HG02981 (cell line): ENCODE results near the gene ATXN7L1.

Experiments used
- ATAC-seq: cut with Tn5 transposase; IDR thresholded peaks from one replicate; pipeline ENCODE4 v1.9.1; 2021; ENCODE audit warnings: mild to moderate bottlenecking, moderate library complexity; ENCODE audit not compliant: unreplicated experiment

ATXN7L1 gene

DNA sequence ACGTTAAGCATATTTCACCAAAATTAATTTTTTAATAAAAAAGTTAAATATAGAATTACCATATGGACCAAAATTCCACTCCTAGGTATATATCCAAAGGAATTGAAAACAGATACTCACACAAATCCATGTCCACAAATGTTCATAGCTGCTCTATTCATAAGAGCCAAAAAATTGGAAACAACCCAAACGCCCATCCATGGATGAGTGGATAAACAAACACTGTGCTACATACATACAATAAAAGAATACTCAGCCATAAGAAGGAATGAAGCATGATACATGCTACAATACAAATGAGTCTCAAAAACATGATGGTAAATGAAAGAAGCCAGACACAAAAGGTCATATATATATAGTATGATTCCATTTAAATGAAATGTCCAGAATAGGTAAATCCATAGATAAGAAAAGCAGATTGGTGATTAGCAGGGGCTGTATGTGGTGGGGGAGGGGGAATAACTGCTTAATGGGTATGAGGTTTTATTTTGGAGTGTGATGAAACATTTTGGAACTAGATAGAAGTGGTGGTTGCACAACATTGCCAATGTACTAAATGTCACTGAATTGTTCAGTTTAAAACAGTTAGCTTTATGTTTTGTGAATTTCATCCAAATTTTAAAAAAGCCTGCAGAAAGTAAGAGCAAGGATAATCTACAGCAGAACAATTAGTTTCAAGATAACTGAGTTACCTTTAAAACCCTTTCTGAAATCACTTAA is 193.9 kb downstream of the ATXN7L1 start:
- ATAC-seq: no peak

DNA sequence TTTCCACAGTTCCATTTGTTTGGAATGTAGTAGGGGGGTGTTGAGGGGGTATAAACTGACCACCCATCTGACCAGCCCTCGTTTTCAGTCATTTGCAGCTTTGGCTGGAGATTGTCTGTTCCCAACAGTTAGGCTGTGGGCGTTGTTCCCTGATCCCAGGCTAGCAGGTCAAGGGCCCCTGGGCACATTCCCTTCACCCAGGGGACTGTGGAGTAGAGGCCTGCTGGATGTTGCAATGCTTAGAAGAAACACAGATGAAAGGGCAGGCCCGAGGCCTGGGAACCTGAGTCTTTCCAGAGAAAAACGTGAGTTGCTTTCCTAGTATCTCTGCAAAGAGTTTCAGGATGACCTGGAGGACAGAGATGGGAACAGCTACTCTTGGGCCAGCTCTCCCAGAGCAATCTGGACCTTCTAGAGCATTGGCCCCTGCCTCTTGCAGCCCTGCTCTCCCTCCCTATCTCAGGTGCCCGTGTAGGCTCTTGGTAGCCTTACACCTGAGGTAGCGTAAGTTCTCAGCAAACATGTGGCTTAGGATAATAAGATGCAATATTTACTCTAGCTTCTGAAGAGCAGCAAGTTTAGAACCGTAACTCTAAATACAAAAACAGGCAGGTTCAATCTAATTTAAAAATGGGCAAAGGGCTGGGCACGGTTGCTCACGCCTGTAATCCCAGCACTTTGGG is 195.8 kb downstream of the ATXN7L1 start:
- no peak for ATAC-seq

DNA sequence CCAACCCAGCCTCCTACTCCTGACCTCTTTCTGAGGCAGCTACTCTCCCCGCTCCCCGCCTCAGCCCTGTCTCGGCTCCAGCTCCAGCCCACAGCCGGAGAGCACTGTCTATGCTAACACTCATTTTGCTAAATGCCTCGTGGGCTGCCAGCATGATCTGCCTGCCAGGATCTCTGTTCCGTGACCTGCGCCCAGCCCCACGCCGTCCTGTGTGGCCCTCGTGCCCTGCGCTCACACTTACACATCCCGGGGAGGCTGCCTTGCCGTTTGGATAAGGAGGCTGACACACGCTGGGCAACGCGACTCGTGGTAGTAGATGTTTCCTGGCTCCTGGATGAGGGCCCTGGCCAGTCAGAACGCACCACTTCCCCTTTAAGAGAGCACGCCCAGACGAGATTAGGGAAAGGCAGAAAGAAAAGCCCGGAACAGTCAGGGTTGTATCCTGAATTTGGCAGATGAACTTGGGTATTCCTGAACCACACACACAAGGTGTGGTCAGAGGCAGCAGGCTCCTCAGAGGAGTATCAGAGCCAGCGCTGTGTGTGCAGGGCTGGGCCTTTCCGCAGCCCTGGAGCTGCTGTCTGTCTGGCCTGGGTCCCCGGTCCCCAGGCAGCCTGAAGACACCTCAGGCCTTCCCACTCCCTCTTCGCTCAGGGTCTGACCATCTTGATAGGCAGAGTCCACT is 197.4 kb downstream of the ATXN7L1 start:
- no peak for ATAC-seq

DNA sequence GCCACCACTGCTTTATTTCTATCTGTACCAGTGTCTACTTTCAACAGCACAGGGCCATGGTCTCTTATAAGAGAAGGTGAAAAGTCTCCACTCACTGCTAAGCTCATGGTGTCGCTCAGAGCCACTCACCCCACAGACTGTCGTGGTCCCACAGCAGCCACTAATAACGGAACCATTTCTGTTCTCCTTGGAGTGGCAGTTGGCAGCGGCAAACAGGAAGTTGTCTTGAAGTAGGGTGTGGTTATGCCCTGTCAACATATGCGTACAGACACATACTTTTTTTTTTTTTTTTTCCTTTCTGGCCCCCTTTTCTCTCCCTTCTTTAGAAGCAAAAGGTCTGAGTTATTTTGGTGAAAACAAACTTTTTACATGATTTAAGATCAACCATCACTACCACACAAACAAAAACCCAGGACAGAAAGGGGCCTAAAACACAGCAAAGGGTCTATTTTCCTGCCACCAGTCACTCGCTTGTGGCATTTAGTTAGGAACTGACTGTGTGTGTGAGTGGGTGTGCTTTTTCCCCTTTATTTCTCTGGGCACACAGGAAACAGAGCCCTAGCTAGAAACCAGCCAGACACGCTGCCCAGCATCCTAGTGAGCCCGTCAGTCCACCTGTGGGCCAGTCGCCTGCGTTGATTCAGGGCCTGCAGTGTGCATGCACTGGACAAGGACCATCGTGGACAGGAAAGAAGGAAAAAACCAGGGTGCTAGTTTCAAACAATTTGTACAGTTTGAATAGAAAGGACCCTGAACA is 198.4 kb downstream of the ATXN7L1 start:
- peak; percentile 67 for ATAC-seq

DNA sequence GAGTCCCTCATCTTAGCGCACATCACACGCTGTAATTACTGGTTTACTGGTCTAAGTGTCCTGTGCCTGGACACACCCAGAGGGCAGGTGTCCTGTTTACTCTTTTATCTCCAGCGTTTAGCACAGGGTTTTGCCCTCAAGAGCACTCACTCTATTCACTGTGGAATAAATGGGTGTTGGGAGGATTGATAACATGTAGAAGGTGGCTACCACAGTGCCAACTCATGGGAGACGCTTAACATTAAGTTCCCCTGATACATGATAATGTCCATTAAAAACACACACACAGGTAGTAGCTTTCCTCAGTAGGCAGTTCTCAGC is 199.0 kb downstream of the ATXN7L1 start:
- no peak for ATAC-seq

DNA sequence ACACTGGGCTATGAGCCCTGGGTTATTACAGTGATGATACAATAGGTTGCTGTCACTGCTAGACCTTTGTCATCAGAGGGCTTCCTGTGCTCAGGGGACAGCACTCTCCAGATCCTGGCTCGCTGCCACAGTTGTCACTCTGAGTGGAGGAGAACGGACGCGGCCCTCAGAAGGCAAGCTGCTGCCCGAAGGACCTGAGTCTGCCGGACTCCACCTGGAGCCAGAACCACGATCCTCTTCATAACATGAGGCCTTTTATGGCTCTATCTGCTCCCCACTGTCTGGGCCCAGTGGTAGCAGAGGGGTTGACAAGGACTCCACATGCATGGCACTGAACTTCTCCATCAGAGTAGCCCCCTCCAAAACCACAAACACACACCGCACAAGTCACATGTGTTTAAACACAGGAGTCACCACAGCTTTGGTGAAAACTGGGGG is 200.4 kb downstream of the ATXN7L1 start:
- ATAC-seq: no peak

DNA sequence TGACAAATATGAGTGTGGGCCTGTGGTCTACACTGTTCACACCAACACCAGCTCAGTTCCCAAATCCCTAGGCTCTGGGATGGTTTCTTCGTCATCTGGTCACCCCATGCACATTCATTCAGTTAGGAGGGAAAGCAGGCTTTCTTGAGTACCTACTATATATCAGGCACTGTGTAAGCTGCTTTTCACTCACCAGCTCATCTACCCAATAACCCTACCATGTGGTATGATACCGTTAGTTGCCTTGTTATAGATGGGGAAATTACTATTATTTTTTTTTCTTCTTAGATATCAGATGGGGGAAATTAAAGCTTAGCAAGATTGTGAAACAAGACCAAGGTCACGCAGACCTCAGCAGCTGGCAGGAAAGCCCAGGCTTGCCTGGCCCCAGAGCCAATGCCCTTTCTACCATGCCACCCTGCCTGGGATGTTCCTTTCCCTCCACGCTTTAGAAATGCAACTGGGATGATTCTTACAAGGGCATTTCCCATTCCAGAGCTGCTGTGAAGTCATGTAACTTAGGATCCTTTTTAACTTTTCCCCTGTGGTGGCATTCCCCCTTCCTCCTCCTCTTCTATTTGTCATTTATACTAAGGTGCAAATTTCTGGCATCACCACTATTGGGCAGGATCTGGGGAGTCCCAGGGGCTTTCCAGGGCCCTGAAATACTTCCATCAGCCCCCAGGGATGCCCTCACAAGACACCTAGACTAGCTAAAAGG is 202.0 kb downstream of the ATXN7L1 start:
- ATAC-seq: no peak

DNA sequence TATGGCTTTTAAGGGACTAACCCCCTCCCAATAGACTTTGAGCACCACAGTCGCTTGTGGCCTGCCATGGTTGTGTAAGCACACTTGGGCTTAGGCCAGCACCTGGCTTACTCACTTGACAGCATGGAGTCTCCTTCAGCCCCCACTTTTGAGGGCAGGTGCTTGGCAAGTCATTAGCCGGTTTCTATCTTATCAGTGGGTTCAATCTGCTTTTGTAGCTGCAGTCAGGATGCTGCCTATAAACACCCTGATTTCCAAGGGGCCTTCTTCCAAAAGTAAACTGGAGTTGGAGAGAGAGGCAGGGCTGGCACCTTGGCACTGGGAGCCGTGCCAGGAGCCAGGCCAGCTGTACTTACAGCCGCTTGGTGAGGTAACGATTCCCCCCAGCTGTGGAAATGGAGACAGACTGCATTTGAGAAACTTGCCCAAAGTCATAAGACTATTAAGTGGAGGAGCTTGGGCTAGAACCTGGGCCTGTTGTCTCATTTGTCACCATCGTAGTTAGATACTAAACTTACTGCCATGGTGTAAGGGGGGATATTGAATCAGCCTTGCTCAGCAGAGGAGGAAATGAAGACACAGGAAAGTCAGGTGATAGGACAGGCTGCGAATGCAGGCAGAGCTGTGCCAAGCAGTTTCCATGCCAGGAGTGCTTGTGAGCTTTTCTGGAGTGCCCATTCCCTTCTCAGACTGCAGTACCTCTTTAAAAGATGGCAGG is 202.9 kb downstream of the ATXN7L1 start:
- ATAC-seq: no peak

DNA sequence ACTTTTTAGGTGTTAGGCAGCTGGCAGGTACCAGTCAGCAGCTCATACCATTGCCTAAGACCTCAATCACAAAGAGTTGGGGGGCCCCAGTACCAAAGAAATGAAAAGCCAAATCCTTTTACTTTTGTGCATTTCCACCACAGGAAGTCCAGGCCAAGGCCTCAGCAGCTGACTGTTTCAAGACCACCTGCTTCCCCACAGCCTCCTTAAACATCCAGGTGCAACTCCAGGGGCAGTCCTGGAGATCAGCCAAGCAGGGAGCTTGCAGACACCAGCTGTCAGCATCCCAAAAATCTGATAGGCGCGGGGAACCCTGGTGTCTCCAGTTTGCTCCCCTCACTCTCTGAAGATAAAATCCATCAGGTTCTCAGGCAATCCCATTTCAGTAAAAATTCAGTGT is 203.6 kb downstream of the ATXN7L1 start:
- ATAC-seq: no peak

DNA sequence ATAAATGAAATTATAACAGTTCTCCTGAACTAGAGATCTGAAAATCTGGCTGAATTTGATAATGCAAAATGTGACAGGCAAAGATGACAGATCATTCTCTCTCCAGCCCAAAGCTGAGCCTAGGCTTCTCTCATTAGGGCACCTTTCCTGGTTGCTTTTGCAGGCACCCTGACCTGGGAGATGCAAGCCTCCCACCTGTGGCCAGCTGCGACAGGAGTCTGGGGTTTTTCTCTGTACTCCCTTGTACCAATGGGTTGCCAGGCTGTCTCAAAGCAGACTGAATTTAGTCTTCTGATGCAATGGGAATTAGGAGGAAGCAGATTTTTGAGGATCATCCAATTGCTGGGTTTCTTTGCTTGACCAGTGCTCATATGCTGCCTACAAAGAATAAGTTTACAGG is 210.1 kb downstream of the ATXN7L1 start:
- ATAC-seq: no peak

DNA sequence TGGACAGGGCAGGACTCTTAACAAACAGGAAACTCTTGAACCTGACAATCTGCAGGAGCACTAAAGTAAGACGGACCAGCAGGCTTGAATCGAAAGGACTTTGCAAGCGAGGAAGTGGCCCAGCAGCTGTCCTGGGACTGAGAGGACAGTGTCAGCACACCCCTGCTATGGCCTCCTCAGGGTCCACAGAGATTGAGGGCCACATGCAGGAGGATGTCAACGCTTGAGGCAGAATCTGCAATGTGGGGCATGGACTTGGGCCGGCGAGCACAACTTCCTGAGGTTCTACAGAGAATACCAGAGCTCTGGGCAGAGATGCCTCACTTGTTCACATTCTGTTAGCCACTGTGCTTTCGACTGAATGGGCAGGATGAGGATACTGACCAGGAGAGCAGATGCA is 210.7 kb downstream of the ATXN7L1 start:
- no peak for ATAC-seq

DNA sequence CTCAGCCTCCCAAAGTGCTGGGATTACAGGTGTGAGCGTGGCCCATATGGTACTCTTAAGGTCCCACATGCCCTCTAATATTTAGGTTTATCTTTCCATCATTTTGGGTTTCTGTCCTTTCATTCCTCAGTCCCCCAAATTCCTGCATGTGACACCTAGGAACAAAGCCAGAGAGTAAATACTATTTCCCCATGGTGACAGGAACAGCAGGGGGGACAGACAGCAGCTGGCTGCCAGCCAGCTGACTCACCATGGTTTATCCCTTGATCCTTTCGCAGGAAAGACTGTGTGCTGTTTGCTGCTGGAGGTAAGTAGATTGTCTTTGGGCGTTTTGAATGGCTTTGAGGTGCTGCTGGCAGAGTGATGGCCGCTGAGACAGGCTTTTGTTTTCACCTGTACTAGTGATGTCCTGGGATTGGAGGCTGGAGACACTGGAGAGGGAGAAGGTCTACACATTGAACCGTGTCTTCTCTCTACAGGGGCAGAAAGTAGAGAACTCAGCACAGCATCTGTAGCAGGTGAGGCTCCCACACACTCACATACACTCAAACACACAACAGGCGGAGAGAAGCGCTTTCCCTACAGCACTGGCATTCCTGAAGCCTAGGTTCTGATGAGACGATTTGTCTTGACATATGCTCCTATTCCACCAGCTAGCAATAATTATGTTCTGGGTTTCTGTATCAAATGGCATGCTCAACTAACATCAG is 211.4 kb downstream of the ATXN7L1 start:
- ATAC-seq: no peak

DNA sequence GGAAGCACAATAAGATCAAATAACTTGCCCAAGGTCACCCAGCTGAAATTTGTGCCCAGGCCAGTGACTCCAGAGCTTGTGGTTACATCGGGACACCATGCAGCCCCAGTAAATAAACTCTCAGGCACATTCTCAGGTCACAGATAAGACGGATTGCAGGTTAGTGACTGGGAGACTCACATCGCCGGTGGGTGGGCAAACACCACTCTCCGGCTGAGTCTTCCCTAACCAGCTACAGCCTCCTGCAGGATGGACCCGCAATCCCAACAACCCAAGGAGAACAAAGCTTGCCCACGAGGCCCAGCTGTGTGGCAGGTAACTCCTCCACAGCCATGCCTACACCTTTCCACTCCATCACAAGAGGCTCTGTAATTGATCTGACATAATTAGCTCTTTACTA is 213.4 kb downstream of the ATXN7L1 start:
- no peak for ATAC-seq

DNA sequence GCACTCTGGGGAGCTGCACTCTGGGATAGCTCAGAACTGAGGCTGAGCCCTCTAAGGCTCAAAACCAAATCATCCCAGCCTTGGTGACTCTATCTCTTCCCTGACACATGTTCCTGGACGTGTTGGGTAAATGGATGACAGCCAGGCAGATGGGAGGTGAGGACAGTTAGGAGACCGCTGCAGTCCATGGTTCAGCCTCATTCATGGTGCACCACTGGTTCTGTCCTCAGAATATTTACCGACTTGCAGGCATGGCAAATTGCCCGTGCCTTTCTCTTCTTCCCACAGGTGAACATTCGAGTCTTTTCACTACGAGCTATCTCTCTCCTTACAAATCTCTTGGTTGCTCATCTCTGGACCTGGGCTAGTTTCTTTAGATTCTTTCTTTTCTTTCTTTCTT is 214.8 kb downstream of the ATXN7L1 start:
- no peak for ATAC-seq

DNA sequence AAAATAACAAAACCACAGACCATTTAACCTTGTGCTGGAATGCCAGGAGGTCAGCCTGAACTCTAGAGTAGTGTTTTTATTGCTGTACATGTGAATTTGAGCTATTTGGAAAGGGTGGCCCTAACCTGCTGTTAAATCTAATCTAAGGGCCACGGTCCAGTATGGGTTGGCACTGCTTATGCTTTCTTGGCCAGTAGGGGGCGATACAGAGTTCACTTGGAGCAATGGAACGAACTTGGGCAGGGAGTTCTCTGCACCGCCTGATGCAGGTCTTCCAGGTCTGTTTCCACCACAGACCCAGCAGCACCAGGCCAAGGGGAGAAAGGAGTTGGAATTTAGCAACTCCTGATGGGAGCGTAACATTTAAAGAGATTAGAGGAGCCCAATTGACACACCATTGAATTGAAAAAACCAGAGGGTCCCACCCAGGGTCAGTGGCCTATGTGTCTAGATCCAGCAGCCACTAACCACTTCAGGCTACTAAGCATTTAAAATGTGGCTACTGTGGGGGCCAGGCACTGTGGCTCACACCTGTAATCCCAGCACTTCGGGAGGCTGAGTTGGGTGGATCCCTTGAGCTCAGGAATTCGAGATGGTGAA is 219.4 kb downstream of the ATXN7L1 start:
- no peak for ATAC-seq

DNA sequence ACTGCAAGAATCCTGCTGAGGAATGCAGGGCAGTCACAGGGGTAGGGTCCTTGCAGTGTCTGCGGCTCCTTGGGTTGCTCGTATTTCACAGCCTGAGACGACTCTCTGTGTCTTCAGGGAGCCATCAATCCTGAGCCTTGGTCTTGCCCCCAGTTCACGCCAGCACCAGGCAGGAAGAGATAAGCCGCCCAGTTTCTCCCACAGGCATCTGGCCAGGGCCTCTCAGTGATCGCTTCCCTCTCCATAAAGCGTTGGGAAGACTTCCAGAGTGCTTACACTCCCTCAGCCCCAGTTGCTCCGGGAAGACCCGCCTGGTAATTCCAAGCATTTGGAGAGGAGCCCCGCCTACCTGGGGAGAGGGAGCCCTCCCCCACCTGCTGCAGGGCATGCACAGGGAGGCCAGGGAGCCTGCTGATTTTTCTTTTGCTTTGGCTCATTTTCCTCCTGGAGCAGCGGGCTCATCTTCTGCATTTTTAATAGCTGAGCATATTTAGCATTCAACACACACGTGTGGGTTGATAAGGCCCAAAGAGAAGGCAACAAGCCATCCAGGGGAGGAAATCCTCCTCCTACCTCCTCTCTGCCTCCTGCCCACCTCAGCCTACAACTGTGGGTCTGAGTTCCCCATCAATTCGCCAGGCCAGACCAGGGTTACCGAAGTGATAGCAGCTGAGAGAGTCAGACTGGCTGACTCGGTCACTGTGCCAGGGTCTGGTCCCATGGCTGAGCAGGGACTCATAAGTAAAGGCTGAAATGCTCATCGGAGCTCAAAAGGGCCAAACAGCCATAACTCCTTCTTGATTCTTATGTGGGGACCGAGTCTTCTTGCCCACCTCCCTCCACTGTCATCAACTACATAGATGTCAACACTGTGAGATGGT is 220.7 kb downstream of the ATXN7L1 start:
- ATAC-seq: no peak

DNA sequence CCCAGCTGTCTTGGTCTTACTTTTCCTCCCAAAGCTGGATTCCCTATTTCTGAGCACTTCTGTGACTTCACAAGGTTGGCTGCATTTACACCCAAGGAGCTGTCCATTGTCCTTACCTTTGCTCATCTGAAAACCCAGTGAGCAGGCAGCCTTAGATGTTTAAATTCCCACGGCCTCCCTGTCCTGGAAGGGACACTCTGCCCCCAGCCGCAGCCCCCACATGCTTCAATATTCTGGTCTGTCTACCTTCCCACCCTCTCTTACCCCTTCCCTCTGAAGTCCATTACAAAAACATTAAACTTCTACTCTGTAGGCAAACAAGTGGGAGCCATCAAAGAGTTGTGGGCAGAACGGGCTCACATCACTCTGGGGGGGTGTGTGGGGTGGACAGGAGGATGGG is 221.3 kb downstream of the ATXN7L1 start:
- no peak for ATAC-seq

DNA sequence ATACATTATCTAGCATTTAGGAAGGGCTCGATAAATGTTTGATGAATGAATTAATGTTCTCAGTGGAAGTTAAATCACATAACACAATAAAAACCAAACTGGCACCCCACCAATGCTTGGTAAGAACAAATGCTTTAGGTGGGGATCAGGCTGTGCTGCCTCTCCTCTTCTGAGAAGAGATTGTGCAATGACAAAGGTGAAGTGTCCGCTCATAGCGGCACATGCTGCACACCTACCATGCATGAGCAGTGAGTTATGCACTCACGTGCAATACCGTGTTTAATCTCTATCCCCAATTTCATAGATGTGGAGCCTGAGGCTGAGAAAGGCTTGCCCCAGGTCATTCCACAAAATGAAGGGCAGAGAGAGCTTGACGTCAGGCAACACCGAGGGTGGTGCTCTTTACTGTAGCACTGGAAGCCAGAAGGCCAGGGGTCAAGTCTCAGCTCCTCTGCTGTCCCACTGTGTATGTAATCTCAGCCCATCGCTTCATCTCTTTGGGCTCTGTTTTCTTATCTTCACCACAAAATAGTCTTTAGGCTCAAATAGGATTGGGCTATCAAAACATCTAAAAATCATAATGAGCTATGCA is 222.2 kb downstream of the ATXN7L1 start:
- ATAC-seq: no peak
